ENCODE data around the gene TMEM18.

GRCh38 chr2:680496-680895 is 3.3 kb upstream of the TMEM18 start:
- TF ChIP-seq CTCF (conservative IDR thresholded peaks at IDR 0.05 in 1 of 2, IDR thresholded peaks at IDR 0.05 in 1 of 2; ENCODE audit: low read depth in 1 of 2, low read length in 2 of 2) (no peak), EZH2 (IDR thresholded peaks at IDR 0.05; ENCODE audit: low read length, missing control alignments) (no peak)

Measured in fibroblast of lung (primary cell).